Kidney (tissue), 14 donors: ENCODE results near the gene MEGF8. TPM values are rescaled to one million over a fixed set of nuclear protein-coding genes. Genes with fewer than 3 reads are reported as not detected.

Experiments used
- DNase-seq, 5 donors: peaks; one replicate each; pipeline ENCODE4 v3.0.0-alpha.2; 2013 to 2020
- FAIRE-seq: peaks from 2 replicates; lab custom pipeline; 2012; peaks lifted over from hg19 to GRCh38; lab: Jason Lieb, UNC
- H3K27ac ChIP-seq, 2 donors: one replicate each; pipeline ENCODE4 v1.7.0; 2013; ENCODE audit warnings: low read depth in 2 of 2, low read length in 2 of 2, inconsistent platforms in 1 of 2
- H3K27me3 ChIP-seq: one replicate; pipeline ENCODE4 v1.7.1; 2013; ENCODE audit warnings: low read length, inconsistent platforms; ENCODE audit not compliant: control insufficient read depth, insufficient read depth
- H3K36me3 ChIP-seq, 3 donors: one replicate each; pipeline versions ENCODE4 v1.7.0 to v1.7.1; 2013; ENCODE audit warnings: low read length in 3 of 3, control low read depth in 1 of 3, inconsistent platforms in 1 of 3; ENCODE audit not compliant: insufficient read depth in 3 of 3, control insufficient read depth in 2 of 3
- H3K4me1 ChIP-seq, 3 donors: one replicate each; pipeline versions ENCODE4 v1.7.0 to v1.7.1; 2013; ENCODE audit warnings: low read length in 3 of 3, inconsistent platforms in 1 of 3, low read depth in 1 of 3; ENCODE audit not compliant: control insufficient read depth in 2 of 3, insufficient read depth in 2 of 3
- H3K4me3 ChIP-seq, 3 donors: one replicate each; pipeline versions ENCODE4 v1.7.0 to v1.8.1; 2013; ENCODE audit warnings: low read length in 3 of 3, control low read depth in 1 of 3, inconsistent platforms in 1 of 3
- H3K9ac ChIP-seq, 3 donors: one replicate each; pipeline versions ENCODE4 v1.7.0 to v1.7.1; 2013; ENCODE audit warnings: low read length in 3 of 3, control low read depth in 1 of 3, inconsistent platforms in 1 of 3
- H3K9me3 ChIP-seq, 3 donors: one replicate each; pipeline versions ENCODE4 v1.7.0 to v1.7.1; 2013; ENCODE audit warnings: low read length in 3 of 3, control low read depth in 1 of 3, inconsistent platforms in 1 of 3; ENCODE audit not compliant: control insufficient read depth in 2 of 3, insufficient read depth in 1 of 3
- CTCF ChIP-seq: IDR thresholded peaks from 3 replicates; pipeline ENCODE4 v1.5.1; 2012; ENCODE audit warnings: mild to moderate bottlenecking, moderate library complexity, borderline replicate concordance; ENCODE audit not compliant: insufficient read depth; ENCODE audit errors: extremely low read depth
- intact Hi-C: fragments of 100-400 bp; cut with DNase I; formaldehyde crosslinking; loops from one replicate; pipeline ENCODE4 v1.11.1; 2022
- polyA plus RNA-seq: library from polyadenylated mRNA; stranded (reverse); fragments of 350-450 nt; fragmentation: Illumina TruSeq; extraction: RNeasy Lipid Tissue Mini Kit (QIAGEN cat#74804); gene quantifications from one replicate; pipeline ENCODE4 v1.2.3, GENCODE V29; 2014; ENCODE audit warnings: low read depth, low replicate concordance; ENCODE audit not compliant: insufficient read depth
- total RNA-seq: library from RNA; stranded (reverse); fragmentation: NEBNext Ultra II Directional; extraction: Animal tissue kit (Norgen Biotek cat#: 25700); gene quantifications from one replicate; pipeline ENCODE4 v1.2.1, GENCODE V29; 2021
- donor health status: control.
- donor health status: control.
- donor health status: control.
- donor health status: control.
- donor health status: control.
- donor health status: DM: yes; HTN: yes; CAD: no.
- donor health status: Normal renal cell carcinoma (clear cell type).

Gene MEGF8
- total and polyA plus RNA-seq, 2 donors from 2014 or later: 8.7 to 31.6 TPM

GRCh38 chr19:42277821-42278451 is 47.5 kb upstream of the MEGF8 start:
- Histone ChIP-seq H3K27ac (peak overlapping the region; percentile 34 to 43), H3K27me3 (no peaks in the 10 kb centered on the region), H3K4me3 (peak overlapping the region in 1 of 3 donors; percentile 7), H3K36me3 (peaks cover 0 to 17% (median 6%) of the 10 kb centered on the region in 3 donors), H3K4me1 (peaks cover 1 to 37% (median 28%) of the 10 kb centered on the region in 3 donors), H3K9me3 (no peaks in the 10 kb centered on the region), H3K9ac (peak overlapping the region in 1 of 3 donors; percentile 51)
- TF ChIP-seq CTCF: no peak
- intact Hi-C loops: no loop called here
- DNase-seq (peak in 2 of 5 donors; percentile 48 to 72), FAIRE-seq (no peak)

GRCh38 chr19:42278452-42279154 is 46.8 kb upstream of the MEGF8 start:
- H3K27me3 ChIP-seq: no peaks in the 10 kb centered on the region
- peaks cover 6 to 42% (median 33%) of the 10 kb centered on the region in 3 donors for H3K4me1 ChIP-seq
- H3K9ac ChIP-seq: peak overlapping the region in 1 of 3 donors; percentile 51
- H3K27ac ChIP-seq: peak overlapping the region; percentile 34 to 43
- DNase-seq (peak in 2 of 5 donors; percentile 32 to 54), FAIRE-seq (no peak)
- peaks cover 0 to 10% (median 3%) of the 10 kb centered on the region in 3 donors for H3K36me3 ChIP-seq
- intact Hi-C loops: no loop called here
- peak overlapping the region in 1 of 3 donors; percentile 7 for H3K4me3 ChIP-seq
- H3K9me3 ChIP-seq: no peaks in the 10 kb centered on the region
- no peak for TF ChIP-seq CTCF

- no peaks in the 10 kb centered on the region for H3K9me3 ChIP-seq
- H3K27me3 ChIP-seq: no peaks in the 10 kb centered on the region
- intact Hi-C loops: no loop called here
- FAIRE-seq (no peak), DNase-seq (peak in 1 of 5 donors; percentile 56)
- peaks cover 6 to 42% (median 33%) of the 10 kb centered on the region in 3 donors for H3K4me1 ChIP-seq
- H3K27ac ChIP-seq: peak overlapping the region; percentile 83 to 95
- peak overlapping the region; percentile 38 to 80 (median 60) for H3K4me3 ChIP-seq
- peaks cover 0 to 9% (median 3%) of the 10 kb centered on the region in 3 donors for H3K36me3 ChIP-seq
- TF ChIP-seq CTCF: no peak
- H3K9ac ChIP-seq: peak overlapping the region in 2 of 3 donors; percentile 27 to 41
These were observed 46.1 kb upstream of the MEGF8 start for GRCh38 chr19:42279155-42279901.
